Measurements from ENCODE around the gene AP2S1. TPM values are rescaled to one million over a fixed set of nuclear protein-coding genes. Genes with fewer than 3 reads are reported as not detected.
"Not testable (repeated sequence)": the region's sequence is repeated elsewhere in the genome, so short reads cannot be mapped to it uniquely, and the experiment has no call there.

AP2S1 gene
- total and polyA plus RNA-seq, 2 experiments from 2014 or later, result 140 to 299 TPM

DNA sequence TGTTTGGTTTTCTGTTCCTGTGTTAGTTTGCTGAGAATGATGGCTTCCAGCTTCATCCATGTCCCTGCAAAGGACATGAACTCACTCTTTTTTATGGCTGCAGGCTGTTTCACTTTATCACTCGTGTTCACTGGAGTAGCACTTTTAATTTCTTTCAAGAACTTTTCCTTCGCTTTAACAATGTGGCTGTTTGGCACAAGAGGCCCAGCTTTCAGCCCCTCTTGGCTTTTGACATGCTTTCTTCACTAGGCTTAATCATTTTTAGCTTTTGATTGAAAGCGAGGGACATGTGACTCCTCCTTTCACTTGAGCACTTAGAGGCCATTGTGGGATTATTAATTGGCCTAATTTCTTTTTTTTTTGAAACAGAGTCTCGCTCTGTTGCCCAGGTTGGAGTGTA is 32.1 kb upstream of the AP2S1 start:
- H3K27me3 Mint-ChIP-seq (ENCODE audit: insufficient read depth, low read depth, poor library complexity); H3K4me1 ChIP-seq (ENCODE audit: insufficient read depth); ATAC-seq; H3K36me3 ChIP-seq (ENCODE audit: insufficient read depth); H3K4me1 Mint-ChIP-seq; H3K9me3 Mint-ChIP-seq; H3K4me3 ChIP-seq; H3K27ac ChIP-seq (ENCODE audit: low read depth); H3K27me3 ChIP-seq (ENCODE audit: insufficient read depth); H3K4me3 Mint-ChIP-seq; H3K36me3 Mint-ChIP-seq (ENCODE audit: low read depth); H3K4me2 ChIP-seq; H3F3A ChIP-seq (replicated peaks; ENCODE audit: low read depth); H2AFZ ChIP-seq; DNase-seq (ENCODE audit: low spot score); H3K9me2 ChIP-seq (ENCODE audit: insufficient read depth); H3K27ac Mint-ChIP-seq: not testable (repeated sequence)
- Histone ChIP-seq H3K79me2 (replicated peaks; ENCODE audit: insufficient read depth) (peaks cover 91% of the 10 kb centered on the region), H4K20me1 (replicated peaks; ENCODE audit: insufficient read depth) (peaks cover 24% of the 10 kb centered on the region)

- Histone ChIP-seq H3K36me3 (ENCODE audit: insufficient read depth) (no peaks in the 10 kb centered on the region), H2AFZ (no peak overlapping the region), H3K4me3 (no peak overlapping the region), H3K4me2 (no peak overlapping the region), H3K79me2 (replicated peaks; ENCODE audit: insufficient read depth) (peaks cover 91% of the 10 kb centered on the region), H3K4me1 (ENCODE audit: insufficient read depth) (no peaks in the 10 kb centered on the region), H3K27me3 (ENCODE audit: insufficient read depth) (no peaks in the 10 kb centered on the region), H3K27ac (ENCODE audit: low read depth) (no peak overlapping the region), H4K20me1 (replicated peaks; ENCODE audit: insufficient read depth) (peaks cover 22% of the 10 kb centered on the region), H3K9me2 (ENCODE audit: insufficient read depth) (no peaks in the 10 kb centered on the region), H3F3A (replicated peaks; ENCODE audit: low read depth) (no peaks in the 10 kb centered on the region)
- Mint-ChIP-seq H3K4me1 (peaks cover 6% of the 10 kb centered on the region), H3K9me3 (no peaks in the 10 kb centered on the region), H3K36me3 (ENCODE audit: low read depth) (no peaks in the 10 kb centered on the region), H3K27me3 (ENCODE audit: insufficient read depth, low read depth, poor library complexity) (peaks cover 8% of the 10 kb centered on the region), H3K27ac (peak overlapping the region; percentile 88), H3K4me3 (no peak overlapping the region)
- DNase-seq (ENCODE audit: low spot score) (no peak), ATAC-seq (no peak)
- TF ChIP-seq ZNF114 (CRISPR knock-in tag; IDR thresholded peaks at IDR 0.05), result no peak
- TF ChIP-seq EZH2phosphoT487 (IDR thresholded peaks at IDR 0.05; ENCODE audit: unreplicated experiment), result no peak
- no peak for TF ChIP-seq EZH2 (IDR thresholded peaks at IDR 0.05; ENCODE audit: low read depth, unreplicated experiment)
- TF ChIP-seq, protein P1, sequence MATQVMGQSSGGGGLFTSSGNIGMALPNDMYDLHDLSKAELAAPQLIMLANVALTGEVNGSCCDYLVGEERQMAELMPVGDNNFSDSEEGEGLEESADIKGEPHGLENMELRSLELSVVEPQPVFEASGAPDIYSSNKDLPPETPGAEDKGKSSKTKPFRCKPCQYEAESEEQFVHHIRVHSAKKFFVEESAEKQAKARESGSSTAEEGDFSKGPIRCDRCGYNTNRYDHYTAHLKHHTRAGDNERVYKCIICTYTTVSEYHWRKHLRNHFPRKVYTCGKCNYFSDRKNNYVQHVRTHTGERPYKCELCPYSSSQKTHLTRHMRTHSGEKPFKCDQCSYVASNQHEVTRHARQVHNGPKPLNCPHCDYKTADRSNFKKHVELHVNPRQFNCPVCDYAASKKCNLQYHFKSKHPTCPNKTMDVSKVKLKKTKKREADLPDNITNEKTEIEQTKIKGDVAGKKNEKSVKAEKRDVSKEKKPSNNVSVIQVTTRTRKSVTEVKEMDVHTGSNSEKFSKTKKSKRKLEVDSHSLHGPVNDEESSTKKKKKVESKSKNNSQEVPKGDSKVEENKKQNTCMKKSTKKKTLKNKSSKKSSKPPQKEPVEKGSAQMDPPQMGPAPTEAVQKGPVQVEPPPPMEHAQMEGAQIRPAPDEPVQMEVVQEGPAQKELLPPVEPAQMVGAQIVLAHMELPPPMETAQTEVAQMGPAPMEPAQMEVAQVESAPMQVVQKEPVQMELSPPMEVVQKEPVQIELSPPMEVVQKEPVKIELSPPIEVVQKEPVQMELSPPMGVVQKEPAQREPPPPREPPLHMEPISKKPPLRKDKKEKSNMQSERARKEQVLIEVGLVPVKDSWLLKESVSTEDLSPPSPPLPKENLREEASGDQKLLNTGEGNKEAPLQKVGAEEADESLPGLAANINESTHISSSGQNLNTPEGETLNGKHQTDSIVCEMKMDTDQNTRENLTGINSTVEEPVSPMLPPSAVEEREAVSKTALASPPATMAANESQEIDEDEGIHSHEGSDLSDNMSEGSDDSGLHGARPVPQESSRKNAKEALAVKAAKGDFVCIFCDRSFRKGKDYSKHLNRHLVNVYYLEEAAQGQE (IDR thresholded peaks at IDR 0.05; ENCODE audit: unreplicated experiment), result no peak
- TF ChIP-seq, protein P2, sequence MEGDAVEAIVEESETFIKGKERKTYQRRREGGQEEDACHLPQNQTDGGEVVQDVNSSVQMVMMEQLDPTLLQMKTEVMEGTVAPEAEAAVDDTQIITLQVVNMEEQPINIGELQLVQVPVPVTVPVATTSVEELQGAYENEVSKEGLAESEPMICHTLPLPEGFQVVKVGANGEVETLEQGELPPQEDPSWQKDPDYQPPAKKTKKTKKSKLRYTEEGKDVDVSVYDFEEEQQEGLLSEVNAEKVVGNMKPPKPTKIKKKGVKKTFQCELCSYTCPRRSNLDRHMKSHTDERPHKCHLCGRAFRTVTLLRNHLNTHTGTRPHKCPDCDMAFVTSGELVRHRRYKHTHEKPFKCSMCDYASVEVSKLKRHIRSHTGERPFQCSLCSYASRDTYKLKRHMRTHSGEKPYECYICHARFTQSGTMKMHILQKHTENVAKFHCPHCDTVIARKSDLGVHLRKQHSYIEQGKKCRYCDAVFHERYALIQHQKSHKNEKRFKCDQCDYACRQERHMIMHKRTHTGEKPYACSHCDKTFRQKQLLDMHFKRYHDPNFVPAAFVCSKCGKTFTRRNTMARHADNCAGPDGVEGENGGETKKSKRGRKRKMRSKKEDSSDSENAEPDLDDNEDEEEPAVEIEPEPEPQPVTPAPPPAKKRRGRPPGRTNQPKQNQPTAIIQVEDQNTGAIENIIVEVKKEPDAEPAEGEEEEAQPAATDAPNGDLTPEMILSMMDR (conservative IDR thresholded peaks at IDR 0.05; ENCODE audit: low read depth in 2 of 2), result no peak
- TF ChIP-seq ZNF462 (CRISPR knock-in tag; IDR thresholded peaks at IDR 0.05), result no peak
Observed at GRCh38 chr19:46882034-46882433, 31.4 kb upstream of the AP2S1 start.

All from GM23338 (cell line).